DMS 273 treated with DMSO at 0.1 percent for 48 hours (cell line): ENCODE results near the gene ZNF710.

ENCODE experiments used
- DNase-seq: peaks from one replicate; lab custom pipeline; 2025; lab: John Stamatoyannopoulos, UW

Gene ZNF710

DNA sequence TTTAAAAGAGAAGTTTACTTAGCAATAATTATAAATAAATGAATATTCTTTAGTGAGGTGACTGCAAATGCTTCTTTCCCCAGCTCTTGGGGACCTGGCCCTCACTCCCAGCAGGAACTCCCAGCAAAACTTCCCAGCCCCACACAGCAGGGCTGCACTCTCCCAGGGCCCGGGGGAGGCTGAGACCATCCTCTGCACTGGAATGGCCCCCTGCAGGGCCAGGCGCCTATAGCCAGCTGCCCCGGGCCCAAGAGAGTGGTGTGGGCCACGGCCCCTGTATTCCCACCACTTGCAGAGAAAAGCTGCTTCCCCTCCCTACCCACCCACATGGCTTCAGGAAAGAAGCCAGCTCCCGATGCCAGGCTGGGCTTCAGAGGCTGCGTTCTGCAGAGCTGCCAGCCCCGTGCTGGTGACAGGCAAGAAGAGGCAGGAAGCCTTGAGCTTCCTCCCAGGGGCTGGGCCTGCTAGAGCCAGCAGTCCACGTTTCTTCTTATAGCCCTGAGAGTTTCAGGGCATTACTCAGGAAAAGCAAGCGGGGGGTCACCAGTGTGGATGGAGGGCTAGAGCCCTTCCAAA, 81.1 kb downstream of the ZNF710 start:
- DNase-seq = no peak

DNA sequence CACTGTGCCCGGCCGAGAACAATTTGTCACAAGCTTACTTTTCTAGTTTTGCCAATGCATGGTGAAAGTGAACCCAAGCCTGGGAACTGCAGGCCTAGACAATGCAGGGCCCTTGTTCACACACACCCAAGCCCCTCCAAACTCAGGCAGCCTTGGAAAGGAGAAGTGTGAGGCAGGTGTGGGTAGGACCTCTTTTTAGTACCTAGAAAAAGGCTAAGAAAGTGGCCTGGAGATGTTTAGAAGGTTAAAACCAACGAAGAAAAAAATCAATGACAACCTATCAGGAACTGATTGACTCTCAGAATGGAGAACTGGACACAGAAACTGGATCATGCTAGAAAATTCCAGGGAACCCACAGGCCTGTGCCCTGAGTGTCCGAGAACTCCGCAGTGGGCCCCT, 82.3 kb downstream of the ZNF710 start:
- no peak for DNase-seq

DNA sequence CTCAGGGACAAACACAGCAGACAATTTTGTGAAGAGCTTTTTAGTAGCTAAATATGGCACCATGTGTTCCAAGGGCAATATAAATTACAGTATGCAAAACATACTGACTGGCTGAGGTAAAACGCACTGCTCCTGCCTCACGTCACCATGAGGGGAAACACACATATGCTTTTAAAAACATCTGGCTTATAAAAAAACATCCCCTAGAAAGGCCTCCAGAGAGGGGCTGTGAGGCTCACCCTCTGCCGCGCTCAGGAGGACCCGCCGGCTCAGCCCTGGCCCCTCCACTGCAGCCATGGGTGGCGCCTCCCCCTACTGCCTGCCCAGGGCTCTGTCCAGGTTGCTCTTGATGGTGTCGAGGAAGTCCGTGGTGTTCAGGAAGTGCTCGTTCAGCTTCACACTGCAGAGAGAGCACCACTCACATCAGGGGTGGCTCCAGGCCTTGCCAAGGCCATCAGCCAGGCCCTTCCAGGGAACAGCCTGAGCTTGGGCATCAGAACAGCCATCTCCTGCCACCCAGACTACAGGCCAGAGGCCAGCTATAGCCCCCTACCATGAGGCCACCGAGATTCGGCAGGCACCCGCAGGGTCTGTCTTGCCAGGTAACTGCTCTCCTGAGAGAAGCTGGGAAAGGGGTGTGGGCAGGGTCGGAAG, 83.0 kb downstream of the ZNF710 start:
- DNase-seq = no peak

DNA sequence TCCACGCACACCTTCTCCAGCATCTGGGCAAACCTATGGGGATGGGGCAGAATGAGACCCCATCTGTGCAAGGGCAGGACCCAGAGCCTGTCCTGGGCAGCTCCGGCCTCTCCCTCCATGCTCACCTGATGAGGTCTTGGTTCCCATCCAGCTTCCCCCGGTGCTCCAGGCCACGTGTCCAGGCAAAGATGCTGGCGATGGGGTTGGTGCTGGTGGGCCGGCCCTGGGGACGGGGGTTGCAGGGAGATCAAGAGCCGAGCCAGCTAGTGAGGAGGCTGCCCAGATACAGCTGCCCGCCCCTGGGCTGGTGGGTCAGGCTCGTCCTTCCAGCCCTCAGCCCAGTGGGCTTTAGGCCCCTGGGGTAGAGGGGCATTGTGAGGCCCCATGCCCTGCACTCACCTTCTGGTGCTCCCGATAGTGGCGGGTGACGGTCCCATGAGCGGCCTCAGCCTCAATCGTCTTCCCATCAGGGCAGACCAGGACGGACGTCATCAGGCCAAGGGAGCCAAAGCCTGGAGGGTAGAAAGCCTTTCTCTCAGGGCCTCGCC, 83.8 kb downstream of the ZNF710 start:
- no peak for DNase-seq

DNA sequence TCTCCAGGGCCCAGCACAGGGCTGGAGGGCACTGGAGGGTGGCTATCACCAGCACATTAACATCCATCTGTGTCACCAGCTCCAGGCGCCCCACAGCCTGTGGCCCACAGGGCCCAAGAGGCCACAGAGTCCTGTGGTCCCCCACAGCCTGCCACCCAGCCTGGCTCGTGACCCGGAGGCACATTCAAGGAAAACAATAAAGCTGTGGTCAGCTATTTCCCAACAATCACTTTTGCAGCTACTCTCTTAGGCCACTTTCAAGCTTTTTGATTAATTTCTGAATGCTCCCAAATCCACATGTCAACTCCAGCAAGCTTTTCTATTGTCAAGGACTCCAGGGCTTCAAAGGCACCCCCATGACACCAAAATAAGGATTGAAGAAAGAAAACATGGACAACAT, 84.4 kb downstream of the ZNF710 start:
- no peak for DNase-seq

DNA sequence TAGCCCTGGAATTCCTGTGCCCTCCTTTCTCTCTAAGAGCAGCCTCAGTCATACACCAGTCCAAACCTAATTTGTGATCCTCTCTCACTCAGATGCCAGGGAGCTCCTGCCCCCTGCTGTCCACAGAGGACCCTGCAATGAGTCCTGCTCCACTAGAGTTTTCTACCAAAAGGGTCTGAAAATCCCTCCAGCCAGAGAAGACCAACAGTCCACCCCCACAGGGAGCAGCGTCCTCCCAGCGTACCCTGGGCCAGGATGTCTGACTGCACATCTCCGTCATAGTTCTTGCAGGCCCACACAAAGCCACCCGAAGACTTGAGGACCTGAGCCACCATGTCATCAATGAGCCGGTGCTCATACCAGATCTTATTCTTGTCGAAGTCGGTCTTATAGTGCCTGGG, 85.7 kb downstream of the ZNF710 start:
- no peak for DNase-seq

DNA sequence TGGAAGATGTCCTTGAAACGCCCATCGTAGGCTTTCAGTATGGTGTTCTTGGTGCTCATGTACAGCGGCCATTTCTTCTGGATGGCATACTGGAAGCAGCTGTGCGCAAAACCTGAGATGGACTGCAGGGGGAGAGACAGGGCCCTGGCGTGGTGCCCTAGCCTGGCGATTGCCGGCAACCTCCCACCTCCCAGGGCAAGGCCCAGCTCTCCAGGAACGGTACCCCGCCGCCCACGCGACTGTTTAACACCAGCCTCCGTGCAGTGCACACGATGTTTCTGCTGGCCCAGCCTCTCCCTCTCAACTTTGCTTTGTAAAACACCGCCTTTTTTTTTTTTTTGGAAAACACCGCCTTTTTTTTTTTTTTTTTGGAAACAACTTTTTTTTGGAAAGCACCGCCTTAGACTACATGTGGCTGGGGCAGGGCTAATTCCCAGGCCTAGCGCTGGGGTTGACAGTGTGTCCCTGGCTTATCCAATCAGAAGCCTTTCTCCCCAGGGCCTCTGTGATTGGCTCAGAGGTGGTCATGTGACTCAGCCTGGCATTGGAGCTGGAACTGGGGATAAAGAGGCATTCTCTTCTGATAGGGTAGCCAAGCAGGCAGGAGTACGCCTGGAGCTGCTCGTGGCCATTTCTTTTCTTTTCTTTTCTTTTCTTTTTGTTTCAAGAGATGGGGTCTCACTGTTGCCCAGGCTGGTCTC, 86.5 kb downstream of the ZNF710 start:
- DNase-seq = no peak

DNA sequence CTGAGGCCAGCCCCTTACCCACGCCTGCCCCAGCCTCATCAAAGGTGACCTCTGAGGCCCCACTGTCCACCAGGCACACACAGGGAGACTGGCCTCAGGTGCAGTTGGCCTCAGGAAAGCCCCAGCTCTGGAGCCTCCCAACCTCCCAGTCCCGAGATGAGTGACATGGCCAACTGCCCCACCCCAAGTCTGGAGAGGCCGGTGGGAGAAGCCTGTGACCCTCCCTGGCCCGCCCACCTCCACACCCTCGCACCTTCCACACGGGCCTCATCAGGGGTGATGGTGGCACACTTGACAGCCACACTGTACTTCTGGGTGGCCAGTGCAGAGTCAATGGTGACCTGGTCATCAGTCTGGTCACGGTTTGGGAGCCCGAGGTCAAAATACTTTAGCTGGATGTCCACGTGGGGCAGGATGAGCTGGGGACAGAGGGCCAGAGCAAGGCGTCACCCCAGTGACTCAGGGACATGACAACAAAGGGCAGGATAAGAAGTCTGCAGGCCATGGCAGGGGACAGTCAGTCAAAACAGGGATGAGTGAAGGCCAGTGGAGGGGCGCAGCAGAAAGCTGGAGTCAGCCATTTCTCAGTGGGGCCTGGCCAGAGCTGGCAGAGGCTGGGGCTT, 89.2 kb downstream of the ZNF710 start:
- DNase-seq = no peak

DNA sequence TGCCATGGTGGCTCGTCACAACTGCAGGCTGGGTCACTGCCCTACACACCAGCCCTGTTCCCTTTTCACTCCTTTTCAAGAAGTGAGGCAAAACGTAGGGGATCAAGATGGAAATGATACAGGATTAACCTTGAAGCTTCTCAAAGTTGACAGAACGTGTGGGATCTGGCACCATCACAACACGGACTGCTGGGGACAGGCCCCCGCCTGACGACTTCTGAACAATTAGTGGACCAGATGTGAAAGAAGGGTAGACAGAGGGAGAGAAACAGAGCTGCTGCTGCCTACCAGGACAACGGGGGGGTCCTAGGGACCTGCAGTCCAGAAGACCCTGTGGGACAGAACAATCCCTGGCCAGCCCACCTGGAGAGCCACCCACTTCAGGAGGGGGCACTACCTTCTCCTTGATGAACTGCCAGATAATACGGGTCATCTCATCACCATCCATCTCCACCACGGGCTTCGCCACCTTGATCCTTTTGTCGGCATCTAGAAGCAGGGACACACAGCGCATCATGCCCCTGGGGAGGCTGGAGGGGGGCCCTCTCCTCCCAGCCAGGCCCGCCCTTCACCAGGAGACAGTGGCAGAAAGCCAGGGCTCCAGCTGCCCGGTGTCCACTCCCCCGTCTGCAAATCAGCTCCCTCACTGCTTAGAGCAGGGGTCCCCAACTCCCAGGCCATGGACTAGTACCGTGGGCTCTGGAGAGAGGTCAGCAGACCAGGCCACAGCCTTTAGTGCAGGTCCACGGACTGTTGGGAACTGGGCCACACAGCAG, 90.2 kb downstream of the ZNF710 start:
- no peak for DNase-seq

DNA sequence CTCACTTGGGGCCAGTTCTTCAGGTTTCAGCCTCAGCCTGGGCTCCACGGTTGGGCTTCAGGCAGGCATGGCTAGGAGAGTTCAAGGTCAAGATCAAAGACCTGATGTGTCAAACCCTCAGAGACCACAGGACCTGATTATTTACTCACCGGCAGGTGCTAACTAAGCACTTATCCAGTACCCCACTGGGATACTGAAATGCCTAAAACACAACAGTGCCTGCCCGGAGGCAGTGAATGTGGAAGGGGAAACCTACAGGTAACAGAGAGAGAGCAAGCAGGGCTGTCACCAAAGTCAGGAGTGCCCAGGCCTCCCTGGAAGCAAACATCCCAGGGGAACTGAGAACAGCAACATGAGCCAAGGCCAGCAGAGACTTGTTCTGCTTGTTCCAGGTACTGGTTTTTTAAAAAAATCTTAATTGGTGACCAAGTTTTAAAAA, 94.4 kb downstream of the ZNF710 start:
- DNase-seq = no peak

DNA sequence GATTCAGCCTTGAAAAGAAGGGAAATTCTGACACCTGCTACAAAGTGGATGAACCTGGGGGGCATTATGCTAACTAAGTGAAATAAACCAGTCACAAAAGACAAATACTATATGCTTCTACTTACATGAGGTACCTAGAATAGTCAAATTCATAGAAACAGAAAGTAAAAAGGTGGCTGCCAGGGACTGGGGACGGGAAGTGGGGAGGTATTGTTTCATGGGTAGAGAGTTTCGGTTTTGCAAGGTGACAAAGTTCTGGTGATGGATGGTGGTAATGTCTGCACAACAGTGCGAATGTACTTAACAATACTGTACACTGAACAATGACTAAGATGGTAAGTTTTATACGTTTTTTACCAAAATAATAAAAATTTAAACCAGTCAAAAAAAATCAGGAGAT, 96.4 kb downstream of the ZNF710 start:
- no peak for DNase-seq

DNA sequence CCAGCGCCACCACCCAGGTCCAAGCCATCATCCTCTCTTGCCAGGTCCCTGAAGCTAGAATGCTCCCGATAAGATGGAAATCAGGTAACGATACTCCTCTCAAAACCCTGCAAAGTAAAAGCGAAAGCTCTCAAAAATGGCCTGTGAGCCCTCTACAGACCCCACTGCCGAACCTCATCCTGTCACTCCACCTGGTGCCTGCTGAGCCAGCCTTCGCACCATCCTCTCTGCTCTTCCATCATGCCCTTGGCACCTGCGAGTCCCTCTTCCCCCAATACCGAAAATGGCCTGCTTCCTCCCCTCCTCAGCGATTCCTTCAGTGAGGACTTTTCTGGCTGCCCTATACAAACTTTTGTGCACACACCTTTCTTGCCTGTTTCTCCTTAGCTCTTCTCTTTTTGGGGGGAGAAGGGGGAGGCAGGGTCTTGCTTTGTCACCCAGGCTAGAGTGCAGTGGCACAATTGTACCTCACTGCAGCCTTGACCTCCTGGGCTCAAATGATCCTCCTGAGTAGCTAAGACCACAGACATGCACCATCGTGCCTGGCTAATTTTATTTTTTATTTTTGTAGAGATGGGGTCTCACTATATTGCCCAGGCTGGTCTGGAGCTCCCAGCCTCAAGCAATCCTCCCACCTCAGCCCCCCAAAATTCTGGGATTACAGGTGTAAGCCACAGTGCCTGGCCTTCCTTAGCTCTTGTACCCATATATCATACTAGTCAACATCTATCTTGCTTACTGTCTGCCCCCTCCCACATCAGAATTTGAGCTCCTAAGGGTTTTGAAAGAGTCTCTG, 98.1 kb downstream of the ZNF710 start:
- no peak for DNase-seq

DNA sequence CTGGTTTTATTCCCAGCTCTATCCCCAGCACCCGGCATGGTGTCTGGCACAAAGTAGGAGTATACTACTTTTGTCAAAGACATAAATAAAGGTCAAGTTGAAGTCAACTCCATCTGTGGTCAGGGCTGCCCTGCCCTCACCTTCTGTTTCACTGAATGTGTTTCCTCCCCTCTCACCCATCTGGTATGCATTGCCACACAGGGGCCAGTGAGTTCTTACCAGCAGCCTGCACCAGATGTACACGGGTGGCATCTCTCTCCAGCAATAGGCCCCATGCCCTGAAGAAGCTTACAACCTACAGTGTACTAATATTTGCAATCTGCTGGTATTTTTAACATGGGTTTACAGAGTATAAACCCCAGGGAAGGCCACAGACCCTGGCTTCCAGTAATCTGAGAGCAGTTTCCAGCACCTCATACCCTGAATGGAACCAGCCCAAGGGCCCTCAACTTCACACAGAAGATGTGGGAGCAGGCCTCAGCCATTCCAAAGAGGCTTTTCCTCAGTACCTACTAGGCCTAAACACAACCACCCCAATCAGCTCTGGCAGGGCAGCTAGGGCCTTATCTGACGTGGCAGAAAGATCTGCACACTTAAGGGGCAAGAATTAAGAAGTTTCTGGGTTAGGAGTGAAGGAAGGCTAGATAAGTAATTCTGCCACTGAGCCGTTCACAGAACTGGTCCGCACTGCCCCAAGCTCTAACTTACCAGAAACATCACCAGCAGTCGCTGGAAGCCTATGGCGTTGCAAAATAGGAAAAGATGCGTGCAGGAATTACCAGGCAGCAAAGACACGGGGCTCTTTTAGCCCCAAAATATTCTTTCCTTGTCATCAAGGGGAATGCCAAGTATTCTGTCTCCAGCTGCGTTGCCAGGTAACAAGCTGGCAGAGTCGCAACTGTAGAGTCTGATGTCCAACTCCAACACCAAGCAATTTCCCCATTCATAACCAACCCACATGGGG, 99.0 kb downstream of the ZNF710 start:
- peak; percentile 40 for DNase-seq

DNA sequence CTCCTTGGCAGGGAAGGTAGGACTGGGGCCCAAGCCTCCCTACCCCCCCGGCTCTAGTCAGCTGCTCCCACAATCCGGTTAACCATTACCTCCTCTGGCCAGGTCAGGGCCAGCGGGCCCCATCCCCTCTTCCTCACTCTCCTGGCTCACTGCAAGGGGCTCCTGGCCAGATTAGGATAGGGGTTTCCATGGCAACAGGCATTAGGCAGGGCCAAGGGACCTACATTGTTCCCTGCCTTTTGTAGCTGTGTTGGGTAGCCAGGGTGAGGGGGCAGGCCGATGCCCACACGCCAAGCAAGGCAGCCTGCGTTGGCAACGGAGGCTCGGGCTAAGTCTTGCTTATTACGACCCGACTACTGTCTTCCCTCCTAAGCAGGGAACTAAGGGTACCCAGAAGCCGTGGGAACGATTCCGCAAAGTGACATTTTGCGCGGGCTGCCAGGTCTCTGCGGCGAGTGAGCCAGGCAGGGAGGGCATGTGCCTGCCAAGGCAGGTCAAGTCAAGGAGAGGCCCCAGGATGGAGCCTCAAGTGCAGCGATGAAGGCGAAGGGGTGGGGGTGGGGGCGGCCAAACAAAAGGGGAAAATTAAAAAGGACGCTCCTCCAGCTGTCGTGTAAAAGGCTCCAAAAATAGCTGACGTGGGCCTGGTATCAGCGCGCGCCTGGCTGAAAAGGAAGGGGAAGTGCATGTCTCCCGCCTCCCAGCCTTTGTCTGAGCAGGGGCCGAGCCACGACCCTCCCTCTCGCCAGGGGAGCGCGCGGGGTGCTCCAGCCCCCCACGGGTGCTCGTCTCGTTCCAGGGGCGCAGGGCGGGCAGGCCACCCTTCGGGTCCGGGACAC, 100.2 kb downstream of the ZNF710 start:
- no peak for DNase-seq

DNA sequence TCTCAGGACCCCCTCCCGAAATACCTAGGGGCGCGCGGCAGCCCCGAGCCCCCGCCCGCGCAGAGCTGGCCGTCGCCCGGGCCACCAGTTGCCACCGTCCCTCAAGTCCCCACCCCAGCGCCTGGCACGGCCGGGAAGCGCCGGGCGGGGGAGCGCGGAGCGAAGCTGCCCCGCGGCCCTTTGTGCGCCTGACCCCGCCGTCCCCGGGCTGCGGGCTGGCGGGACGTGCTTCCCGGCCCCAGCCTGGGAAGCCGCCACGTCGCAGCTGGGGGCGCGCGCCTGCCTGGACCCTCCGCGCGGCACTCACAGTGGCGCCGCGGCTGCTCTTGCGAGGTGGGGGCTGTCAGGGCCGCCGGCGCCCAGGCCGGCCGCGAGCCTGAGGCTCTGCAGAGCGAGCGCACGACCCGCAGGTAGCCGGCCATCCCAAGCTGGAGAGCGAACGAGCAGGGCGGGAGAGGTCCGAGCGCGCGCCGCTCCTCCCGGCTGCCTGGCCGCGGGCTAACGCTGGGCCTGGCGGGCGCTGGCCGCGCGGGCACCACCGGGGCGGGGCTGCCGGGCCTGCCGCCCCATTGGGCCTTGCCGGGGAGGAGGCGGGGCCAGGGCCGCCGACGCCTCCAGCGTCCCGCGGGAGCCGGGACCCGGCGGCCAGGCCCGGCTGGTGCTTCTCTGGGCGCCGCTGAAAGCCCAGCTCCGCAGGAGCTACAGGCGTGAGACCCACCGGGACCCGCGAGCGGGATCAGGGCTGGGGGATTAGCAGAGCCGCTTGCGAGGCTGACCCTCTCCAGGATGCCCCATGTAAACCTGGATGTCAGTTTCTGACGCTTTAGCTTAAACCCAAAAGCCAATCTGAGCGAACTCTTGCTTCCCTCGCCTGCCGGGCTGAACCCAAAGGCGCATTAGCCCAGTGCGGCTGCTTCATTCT, 101.1 kb downstream of the ZNF710 start, which contains the start of gene IDH2:
TSS of gene IDH2 (minus strand) at position 500 of the 922 bp plus-strand sequence. CDS start at position 422, 78 bp downstream.
- peak; percentile 59 for DNase-seq

DNA sequence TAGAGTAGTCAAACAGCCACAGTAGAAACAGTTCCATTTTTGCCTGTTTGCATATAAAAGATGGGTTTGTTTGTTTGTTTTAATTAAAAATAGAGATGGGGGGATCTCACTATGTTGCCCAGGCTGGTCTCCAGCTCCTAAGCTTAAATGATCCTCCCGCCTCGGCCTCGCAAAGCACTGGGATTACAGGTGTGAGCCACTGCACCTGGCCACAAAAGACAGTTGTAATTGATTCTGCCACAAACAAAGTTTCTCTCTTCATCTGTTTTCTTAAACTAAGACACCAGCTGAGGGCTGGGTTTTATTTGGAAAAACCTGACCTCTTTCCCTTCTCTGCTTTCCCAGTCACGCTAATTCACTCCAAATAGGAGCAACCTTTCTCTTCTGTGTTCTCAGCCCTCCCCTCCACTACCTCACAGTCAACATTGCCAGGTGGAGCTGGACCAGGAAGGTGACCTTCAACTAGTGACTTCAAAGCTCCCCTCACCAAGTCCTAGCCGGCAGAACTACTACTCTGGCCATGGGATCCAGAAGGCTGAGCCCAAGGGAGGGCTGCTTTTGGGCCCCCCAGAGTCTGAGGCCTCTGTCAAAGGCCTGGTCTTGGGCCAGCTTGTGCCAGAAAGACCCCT, 102.7 kb downstream of the ZNF710 start:
- DNase-seq = no peak

DNA sequence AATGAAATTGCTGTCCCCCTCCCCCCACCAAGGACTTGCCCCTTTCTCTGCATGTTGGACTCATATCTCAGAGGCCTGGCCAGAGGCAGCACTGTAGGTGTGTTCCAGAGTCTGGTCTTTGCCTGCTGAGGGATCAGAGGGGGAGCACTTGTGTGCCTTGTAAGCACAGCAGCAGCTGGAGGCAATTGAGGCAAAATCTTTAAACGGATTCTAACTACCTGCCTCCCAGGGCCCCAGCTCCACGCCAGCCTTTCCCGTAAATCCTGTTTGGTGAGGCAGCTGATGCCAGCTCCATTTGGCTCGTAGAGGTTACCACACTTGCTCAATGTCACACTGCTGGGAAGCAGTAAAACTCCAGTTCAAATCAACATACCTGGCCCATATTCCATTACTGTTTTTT, 103.4 kb downstream of the ZNF710 start:
- DNase-seq = no peak
